Memory B cell (primary cell): ENCODE measurements around the gene EPHX1.
A peak's percentile ranks its signal among the peaks of the same experiment; 100 is the strongest.
"Not testable (repeated sequence)": the region's sequence is repeated elsewhere in the genome, so short reads cannot be mapped to it uniquely, and the experiment has no call there.

Source experiments
- ATAC-seq: fragments of 150-1000 bp; cut with Tn5 transposase; 2 replicates; pipeline ENCODE4 v1.10.0; 2021; ENCODE audit warnings: low read depth, mild to moderate bottlenecking, moderate library complexity
- DNase-seq, 2 donors: peaks; one replicate each; pipeline ENCODE4 v3.0.0; 2022; ENCODE audit warnings: low spot score in 2 of 2
- H3K27ac Mint-ChIP-seq: one replicate; pipeline ENCODE4 v1.8.0; 2022; ENCODE audit warnings: mild to moderate bottlenecking, moderate library complexity, mixed read lengths
- H3K27me3 Mint-ChIP-seq: one replicate; pipeline ENCODE4 v1.8.0; 2022; ENCODE audit warnings: mixed read lengths
- H3K36me3 Mint-ChIP-seq: one replicate; pipeline ENCODE4 v1.8.0; 2022; ENCODE audit warnings: mild to moderate bottlenecking, mixed read lengths
- H3K4me1 Mint-ChIP-seq: one replicate; pipeline ENCODE4 v1.8.0; 2022; ENCODE audit warnings: mixed read lengths
- H3K4me3 Mint-ChIP-seq: one replicate; pipeline ENCODE4 v1.8.0; 2022; ENCODE audit warnings: mild to moderate bottlenecking, moderate library complexity, mixed read lengths
- H3K9me3 Mint-ChIP-seq: one replicate; pipeline ENCODE4 v1.8.0; 2022; ENCODE audit warnings: mixed read lengths

The EPHX1 gene

GRCh38 chr1:225801146-225801545, 8.8 kb upstream of the EPHX1 start:
- not testable (repeated sequence) for H3K9me3 Mint-ChIP-seq, H3K36me3 Mint-ChIP-seq, H3K27ac Mint-ChIP-seq, H3K27me3 Mint-ChIP-seq, H3K4me3 Mint-ChIP-seq, H3K4me1 Mint-ChIP-seq, ATAC-seq, DNase-seq

GRCh38 chr1:225806249-225806648, 3.7 kb upstream of the EPHX1 start:
- H3K4me3 Mint-ChIP-seq, result no peak overlapping the region
- H3K36me3 Mint-ChIP-seq, result no peaks in the 10 kb centered on the region
- H3K27me3 Mint-ChIP-seq, result peaks cover 2% of the 10 kb centered on the region
- H3K27ac Mint-ChIP-seq, result no peak overlapping the region
- no peak for ATAC-seq
- no peak for DNase-seq
- no peaks in the 10 kb centered on the region for H3K9me3 Mint-ChIP-seq
- peaks cover 10% of the 10 kb centered on the region for H3K4me1 Mint-ChIP-seq

- DNase-seq, H3K4me3 Mint-ChIP-seq, H3K27ac Mint-ChIP-seq, H3K27me3 Mint-ChIP-seq, H3K9me3 Mint-ChIP-seq, ATAC-seq, H3K4me1 Mint-ChIP-seq, H3K36me3 Mint-ChIP-seq: not testable (repeated sequence)
Measured at GRCh38 chr1:225806736-225807135, 3.2 kb upstream of the EPHX1 start.

- peaks cover 12% of the 10 kb centered on the region for H3K4me1 Mint-ChIP-seq
- H3K9me3 Mint-ChIP-seq, result no peaks in the 10 kb centered on the region
- ATAC-seq, result no peak
- H3K27ac Mint-ChIP-seq, result no peak overlapping the region
- no peak for DNase-seq
- H3K4me3 Mint-ChIP-seq, result no peak overlapping the region
- peaks cover 2% of the 10 kb centered on the region for H3K27me3 Mint-ChIP-seq
- no peaks in the 10 kb centered on the region for H3K36me3 Mint-ChIP-seq
Measured at GRCh38 chr1:225808136-225808535, 1.8 kb upstream of the EPHX1 start.

GRCh38 chr1:225810579-225811538, 935 bp downstream of the EPHX1 start:
- H3K36me3 Mint-ChIP-seq, H3K27me3 Mint-ChIP-seq, DNase-seq, H3K27ac Mint-ChIP-seq, ATAC-seq, H3K9me3 Mint-ChIP-seq: not testable (repeated sequence)
- Mint-ChIP-seq H3K4me3 (peak overlapping the region; percentile 79), H3K4me1 (peaks cover 12% of the 10 kb centered on the region)

- Mint-ChIP-seq H3K9me3 (no peaks in the 10 kb centered on the region), H3K27ac (no peak overlapping the region), H3K27me3 (peaks cover 2% of the 10 kb centered on the region), H3K4me1 (peaks cover 12% of the 10 kb centered on the region), H3K4me3 (no peak overlapping the region), H3K36me3 (no peaks in the 10 kb centered on the region)
- no peak for DNase-seq
- no peak for ATAC-seq
Measured at GRCh38 chr1:225811622-225812487, 1.9 kb downstream of the EPHX1 start.

GRCh38 chr1:225812488-225813213, 2.7 kb downstream of the EPHX1 start:
- DNase-seq (no peak), ATAC-seq (no peak)
- Mint-ChIP-seq H3K4me1 (peaks cover 12% of the 10 kb centered on the region), H3K9me3 (no peaks in the 10 kb centered on the region), H3K36me3 (no peaks in the 10 kb centered on the region), H3K27ac (no peak overlapping the region), H3K4me3 (no peak overlapping the region), H3K27me3 (peaks cover 2% of the 10 kb centered on the region)

GRCh38 chr1:225813214-225813964, 3.5 kb downstream of the EPHX1 start:
- Mint-ChIP-seq H3K4me1 (peaks cover 12% of the 10 kb centered on the region), H3K27ac (no peak overlapping the region), H3K4me3 (no peak overlapping the region), H3K9me3 (no peaks in the 10 kb centered on the region), H3K27me3 (peaks cover 2% of the 10 kb centered on the region), H3K36me3 (no peaks in the 10 kb centered on the region)
- ATAC-seq (no peak), DNase-seq (no peak)

- Mint-ChIP-seq H3K4me3 (no peak overlapping the region), H3K4me1 (peaks cover 10% of the 10 kb centered on the region), H3K9me3 (no peaks in the 10 kb centered on the region), H3K27me3 (peaks cover 2% of the 10 kb centered on the region), H3K36me3 (no peaks in the 10 kb centered on the region), H3K27ac (no peak overlapping the region)
- no peak for DNase-seq
- ATAC-seq, result no peak
Measured at GRCh38 chr1:225814381-225814780, 4.5 kb downstream of the EPHX1 start.

GRCh38 chr1:225815090-225815489, 5.2 kb downstream of the EPHX1 start:
- H3K27me3 Mint-ChIP-seq, ATAC-seq, H3K4me3 Mint-ChIP-seq, H3K9me3 Mint-ChIP-seq, H3K27ac Mint-ChIP-seq, DNase-seq, H3K36me3 Mint-ChIP-seq: not testable (repeated sequence)
- peaks cover 10% of the 10 kb centered on the region for H3K4me1 Mint-ChIP-seq

- no peak overlapping the region for H3K27ac Mint-ChIP-seq
- no peak for ATAC-seq
- no peak for DNase-seq
- peaks cover 6% of the 10 kb centered on the region for H3K4me1 Mint-ChIP-seq
- H3K36me3 Mint-ChIP-seq, result no peaks in the 10 kb centered on the region
- H3K4me3 Mint-ChIP-seq, result no peak overlapping the region
- H3K27me3 Mint-ChIP-seq, result no peaks in the 10 kb centered on the region
- no peaks in the 10 kb centered on the region for H3K9me3 Mint-ChIP-seq
Measured at GRCh38 chr1:225815526-225816178, 5.7 kb downstream of the EPHX1 start.

GRCh38 chr1:225816643-225817538, 7.0 kb downstream of the EPHX1 start:
- H3K9me3 Mint-ChIP-seq, result no peaks in the 10 kb centered on the region
- H3K4me1 Mint-ChIP-seq, result peaks cover 3% of the 10 kb centered on the region
- DNase-seq (no peak), ATAC-seq (no peak)
- no peaks in the 10 kb centered on the region for H3K27me3 Mint-ChIP-seq
- no peaks in the 10 kb centered on the region for H3K36me3 Mint-ChIP-seq
- H3K4me3 Mint-ChIP-seq, result no peak overlapping the region
- H3K27ac Mint-ChIP-seq, result no peak overlapping the region
